Breast epithelium (tissue), 4 donors: Measurements from ENCODE around the gene SRC. TPM values are rescaled to one million over a fixed set of nuclear protein-coding genes. Genes with fewer than 3 reads are reported as not detected.

ENCODE experiments used
- DNase-seq, 2 donors: peaks; one replicate each; pipeline ENCODE4 v3.0.0-alpha.2; 2019; ENCODE audit warnings: low spot score in 2 of 2
- H3K27ac ChIP-seq, 2 donors: fragments of 200-600 bp; sonication (generic) in 1 of 2; one replicate each; pipeline ENCODE4 v1.5.1; 2016 to 2019; ENCODE audit warnings: mild to moderate bottlenecking in 1 of 2
- H3K27me3 ChIP-seq, 2 donors: fragments of 200-600 bp; sonication (generic) in 1 of 2; one replicate each; pipeline versions ENCODE4 v1.5.1 to v1.6.0; 2017 to 2019; ENCODE audit warnings: control low read depth in 1 of 2, mild to moderate bottlenecking in 1 of 2
- H3K36me3 ChIP-seq: fragments of 200-600 bp; one replicate; pipeline ENCODE4 v1.5.1; 2019
- H3K4me1 ChIP-seq, 2 donors: fragments of 200-600 bp; sonication (generic); one replicate each; pipeline ENCODE4 v1.5.1; 2016 to 2019; ENCODE audit warnings: control low read depth in 1 of 2
- H3K4me3 ChIP-seq, 3 donors: fragments of 200-600 bp; sonication (generic); 1 replicate in 2 of 3; 2 replicates in 1 of 3; pipeline ENCODE4 v1.5.1; 2016 to 2019; ENCODE audit warnings: mild to moderate bottlenecking in 3 of 3, moderate library complexity in 2 of 3
- H3K9me3 ChIP-seq, 2 donors: fragments of 200-600 bp; sonication (generic) in 1 of 2; one replicate each; pipeline ENCODE4 v1.5.1; 2016 to 2019; ENCODE audit warnings: control low read depth in 1 of 2
- CTCF ChIP-seq, 3 donors: fragments of 450-650 bp; IDR thresholded peaks; one replicate each; pipeline ENCODE4 v1.5.1; 2016 to 2017; ENCODE audit warnings: antibody characterized with exemption in 3 of 3, mild to moderate bottlenecking in 3 of 3, moderate library complexity in 3 of 3
- POLR2A ChIP-seq: fragments of 450-650 bp; IDR thresholded peaks from one replicate; pipeline ENCODE4 v1.6.1; 2016; ENCODE audit warnings: antibody characterized with exemption, mild to moderate bottlenecking, moderate library complexity
- POLR2AphosphoS5 ChIP-seq, 3 donors: sonication (generic); formaldehyde crosslinking; IDR thresholded peaks; one replicate each; pipeline ENCODE4 v1.6.1; 2017; ENCODE audit warnings: antibody characterized with exemption in 3 of 3
- intact Hi-C: fragments of 100-400 bp; cut with DNase I; formaldehyde crosslinking; loops from one replicate; pipeline ENCODE4 v1.15.1; 2023; ENCODE audit warnings: low total_unique reads
- total RNA-seq, 3 donors: library from RNA; depleted of rRNA; stranded (reverse); fragments of >200 nt; gene quantifications; one replicate each; pipeline ENCODE4 v1.1.0, GENCODE V29; 2016

SRC gene
- total RNA-seq, 3 donors from 2014 or later = 12.8 to 25.6 (median 20.6) TPM

- no peak for DNase-seq
- no peaks in the 10 kb centered on the region for H3K27me3 ChIP-seq
- no peak overlapping the region for H3K27ac ChIP-seq
- H3K4me1 ChIP-seq = no peaks in the 10 kb centered on the region
- H3K36me3 ChIP-seq = no peaks in the 10 kb centered on the region
- intact Hi-C loops = no loop called here
- no peak for TF ChIP-seq POLR2AphosphoS5 (IDR thresholded peaks at IDR 0.05)
- TF ChIP-seq CTCF (IDR thresholded peaks at IDR 0.05) = no peak
- no peak for TF ChIP-seq POLR2A
- no peak overlapping the region for H3K4me3 ChIP-seq
- no peaks in the 10 kb centered on the region for H3K9me3 ChIP-seq
These were observed 51.4 kb downstream of the SRC start for GRCh38 chr20:37397076-37397953.

GRCh38 chr20:37397954-37398749, 52.2 kb downstream of the SRC start:
- DNase-seq = no peak
- H3K27me3 ChIP-seq = no peaks in the 10 kb centered on the region
- TF ChIP-seq POLR2AphosphoS5 (IDR thresholded peaks at IDR 0.05) (no peak), POLR2A (no peak), CTCF (IDR thresholded peaks at IDR 0.05) (no peak)
- H3K27ac ChIP-seq = no peak overlapping the region
- no peaks in the 10 kb centered on the region for H3K4me1 ChIP-seq
- no peaks in the 10 kb centered on the region for H3K36me3 ChIP-seq
- no peak overlapping the region for H3K4me3 ChIP-seq
- intact Hi-C loops = no loop called here
- no peaks in the 10 kb centered on the region for H3K9me3 ChIP-seq

DNA sequence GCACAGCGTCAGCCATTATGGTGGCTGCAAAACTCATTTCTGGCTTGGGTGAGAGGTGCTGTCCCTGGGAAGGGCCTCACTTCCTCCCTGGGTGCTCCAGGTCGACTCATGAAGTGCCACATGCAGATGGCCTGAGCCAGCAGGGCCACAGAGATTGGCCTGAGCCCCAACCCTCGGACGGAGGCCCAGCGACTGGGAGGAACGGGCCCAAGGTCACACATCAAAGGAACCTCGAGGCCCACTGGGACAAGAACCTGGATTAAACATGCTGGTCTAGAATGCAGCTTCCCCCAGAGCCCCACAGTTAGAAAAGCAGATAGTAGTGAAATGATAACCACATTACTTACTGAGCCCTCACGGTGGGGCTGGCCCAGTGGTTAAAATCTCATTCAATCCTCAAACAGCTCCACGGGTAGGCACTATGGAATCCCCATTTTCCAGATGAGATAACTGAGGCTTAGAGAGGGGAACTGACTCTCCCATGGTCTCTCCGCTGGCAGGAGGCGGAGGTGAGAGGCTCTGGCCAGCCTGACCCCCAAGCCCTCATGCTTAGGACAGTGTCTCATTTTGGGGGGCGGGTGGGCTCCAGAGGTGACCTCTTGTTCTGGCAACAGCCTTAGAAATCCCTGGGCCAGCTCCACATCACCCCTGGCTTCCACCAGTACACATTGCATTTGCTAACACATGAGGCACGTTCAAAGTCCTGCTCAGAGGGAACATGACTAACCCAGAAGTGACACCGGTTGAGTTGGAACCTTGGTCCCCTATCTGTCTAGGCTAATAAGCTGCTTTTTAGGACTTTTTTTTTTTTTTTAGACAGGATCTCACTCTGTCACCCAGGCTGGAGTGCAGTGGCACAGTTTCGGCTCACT, 53.0 kb downstream of the SRC start:
- no peaks in the 10 kb centered on the region for H3K4me1 ChIP-seq
- no peaks in the 10 kb centered on the region for H3K36me3 ChIP-seq
- intact Hi-C loops = no loop called here

DNA sequence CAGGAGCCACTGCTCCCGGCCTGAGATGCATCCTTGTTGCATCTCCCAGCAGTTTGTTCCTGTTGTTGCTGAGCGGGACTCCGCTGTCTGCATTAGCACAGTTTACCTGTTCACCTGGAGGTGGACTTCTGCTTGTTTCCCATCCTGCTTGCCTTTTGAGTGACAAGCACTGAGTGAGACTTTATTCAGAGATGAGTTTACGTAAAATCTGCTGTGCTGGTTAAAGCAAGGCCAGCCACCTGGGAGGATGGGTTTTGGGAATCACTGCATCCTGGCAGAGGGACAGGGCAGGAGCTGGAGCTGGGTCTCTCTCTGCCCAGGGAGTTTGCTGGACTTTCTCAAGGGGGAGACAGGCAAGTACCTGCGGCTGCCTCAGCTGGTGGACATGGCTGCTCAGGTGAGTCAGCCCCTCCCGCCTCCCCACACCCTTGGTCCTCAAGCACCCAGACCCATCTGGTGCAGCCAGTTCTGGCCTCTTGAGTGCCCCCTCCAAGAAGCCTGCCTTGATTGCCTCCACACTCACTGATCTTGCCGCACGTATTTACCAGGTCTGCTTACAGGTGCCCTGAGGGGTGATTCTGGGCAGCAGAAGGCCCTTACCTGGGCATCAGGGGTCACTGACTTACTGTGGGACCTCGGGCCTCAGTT, 55.5 kb downstream of the SRC start:
- DNase-seq = no peak
- Histone ChIP-seq H3K36me3 (no peaks in the 10 kb centered on the region), H3K4me3 (no peak overlapping the region), H3K27me3 (no peaks in the 10 kb centered on the region), H3K4me1 (no peaks in the 10 kb centered on the region), H3K27ac (no peak overlapping the region), H3K9me3 (no peaks in the 10 kb centered on the region)
- intact Hi-C loops = loop anchor here (10.0 kb wide), 1 partner anchor 113 kb away; no protein-coding TSS in a partner anchor
- TF ChIP-seq POLR2A (no peak), CTCF (IDR thresholded peaks at IDR 0.05) (no peak), POLR2AphosphoS5 (IDR thresholded peaks at IDR 0.05) (no peak)

More for the DNA sequence above, 53.0 kb downstream of the SRC start:
- DNase-seq = no peak
- no peak overlapping the region for H3K27ac ChIP-seq
- no peaks in the 10 kb centered on the region for H3K27me3 ChIP-seq
- TF ChIP-seq POLR2AphosphoS5 (IDR thresholded peaks at IDR 0.05) (no peak), CTCF (IDR thresholded peaks at IDR 0.05) (no peak)
- no peaks in the 10 kb centered on the region for H3K9me3 ChIP-seq
- H3K4me3 ChIP-seq = no peak overlapping the region
